Coronary artery (tissue), 2 donors: ENCODE measurements around the gene SEMA3B.

ENCODE experiments used
- DNase-seq: peaks from one replicate; pipeline ENCODE4 v3.0.0-alpha.2; 2017; ENCODE audit warnings: low spot score
- H3K27ac ChIP-seq, 2 donors: fragments of 200-600 bp; sonication (generic); one replicate each; pipeline ENCODE4 v1.5.1; 2016 to 2019
- H3K4me3 ChIP-seq: fragments of 200-600 bp; sonication (generic); 2 replicates; pipeline ENCODE4 v1.5.1; 2016; ENCODE audit warnings: mild to moderate bottlenecking, moderate library complexity
- CTCF ChIP-seq: fragments of 200-600 bp; sonication (generic); IDR thresholded peaks from one replicate; pipeline ENCODE4 v1.5.1; 2019; ENCODE audit warnings: antibody characterized with exemption

SEMA3B gene

GRCh38 chr3:50237754-50238548, 31.0 kb upstream of the SEMA3B start:
- peak overlapping the region; percentile 91 to 93 for H3K27ac ChIP-seq
- TF ChIP-seq CTCF = no peak
- DNase-seq = peak; percentile 91
- H3K4me3 ChIP-seq = peak overlapping the region; percentile 97

- H3K4me3 ChIP-seq = peak overlapping the region; percentile 97
- DNase-seq = peak; percentile 92
- no peak for TF ChIP-seq CTCF
- peak overlapping the region; percentile 91 to 93 for H3K27ac ChIP-seq
Observed at GRCh38 chr3:50238549-50239026, 30.4 kb upstream of the SEMA3B start.

GRCh38 chr3:50239649-50240048, 29.3 kb upstream of the SEMA3B start:
- Histone ChIP-seq H3K27ac (peak overlapping the region; percentile 91 to 93), H3K4me3 (peak overlapping the region; percentile 97)
- no peak for DNase-seq
- TF ChIP-seq CTCF = no peak

GRCh38 chr3:50241163-50241562, 27.8 kb upstream of the SEMA3B start:
- no peak for DNase-seq
- H3K4me3 ChIP-seq = peak overlapping the region; percentile 51
- TF ChIP-seq CTCF = no peak
- H3K27ac ChIP-seq = peak overlapping the region; percentile 61 to 87

- H3K4me3 ChIP-seq = peak overlapping the region; percentile 51
- peak overlapping the region; percentile 61 to 87 for H3K27ac ChIP-seq
- no peak for DNase-seq
- no peak for TF ChIP-seq CTCF
Observed at GRCh38 chr3:50241713-50242380, 27.1 kb upstream of the SEMA3B start.

- DNase-seq = no peak
- TF ChIP-seq CTCF = no peak
- Histone ChIP-seq H3K4me3 (peak overlapping the region; percentile 51), H3K27ac (peak overlapping the region; percentile 61 to 87)
Observed at GRCh38 chr3:50242381-50242770, 26.6 kb upstream of the SEMA3B start.
